Activated T-cell treated with anti-CD3 and anti-CD28 coated beads, Interleukin-2, amount 50 U/mL, for 24 hours (primary cell): Measurements from ENCODE around the gene FNBP1.
A peak's percentile ranks its signal among the peaks of the same experiment; 100 is the strongest.
"Not testable (repeated sequence)": the region's sequence is repeated elsewhere in the genome, so short reads cannot be mapped to it uniquely, and the experiment has no call there.

ENCODE experiments used
- DNase-seq: peaks from one replicate; pipeline ENCODE4 v3.0.0-alpha.2; 2020
- H3K27ac Mint-ChIP-seq: 2 replicates; pipeline ENCODE4 v1.8.0; 2020; ENCODE audit warnings: mild to moderate bottlenecking, mixed read lengths
- H3K27me3 Mint-ChIP-seq: 2 replicates; pipeline ENCODE4 v1.8.0; 2020; ENCODE audit warnings: mixed read lengths
- H3K36me3 Mint-ChIP-seq: 2 replicates; pipeline ENCODE4 v1.8.0; 2020; ENCODE audit warnings: low read depth, mixed read lengths
- H3K4me1 Mint-ChIP-seq: 2 replicates; pipeline ENCODE4 v1.8.0; 2020; ENCODE audit warnings: low read depth, mixed read lengths
- H3K4me3 Mint-ChIP-seq: 2 replicates; pipeline ENCODE4 v1.8.0; 2020; ENCODE audit warnings: mild to moderate bottlenecking, moderate library complexity, mixed read lengths
- H3K9me3 Mint-ChIP-seq: 2 replicates; pipeline ENCODE4 v1.8.0; 2020; ENCODE audit warnings: mixed read lengths

FNBP1 gene

DNA sequence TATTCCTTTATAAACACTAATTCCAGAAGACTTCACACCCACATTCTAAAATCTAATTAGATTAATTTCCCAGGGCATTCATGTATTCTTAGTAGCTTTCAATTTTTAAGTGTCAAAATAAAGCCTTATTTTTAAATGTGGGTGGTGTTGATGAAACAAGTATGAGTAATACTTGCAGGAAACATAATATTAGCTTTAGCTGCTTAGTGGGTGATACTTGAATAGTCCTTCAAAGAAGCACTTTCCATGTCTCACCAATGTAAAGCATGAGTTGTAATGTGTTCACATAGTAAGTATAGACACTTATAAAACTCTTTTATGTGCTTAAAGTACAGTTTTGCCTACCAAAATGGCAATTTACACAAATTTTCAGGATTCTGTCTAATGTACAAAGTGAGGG, 6.9 kb downstream of the FNBP1 start:
- H3K36me3 Mint-ChIP-seq: peaks cover 78% of the 10 kb centered on the region
- peaks cover 83% of the 10 kb centered on the region for H3K4me1 Mint-ChIP-seq
- H3K4me3 Mint-ChIP-seq: peak overlapping the region; percentile 97
- no peaks in the 10 kb centered on the region for H3K9me3 Mint-ChIP-seq
- no peak for DNase-seq
- H3K27me3 Mint-ChIP-seq: no peaks in the 10 kb centered on the region
- H3K27ac Mint-ChIP-seq: peak overlapping the region; percentile 99

DNA sequence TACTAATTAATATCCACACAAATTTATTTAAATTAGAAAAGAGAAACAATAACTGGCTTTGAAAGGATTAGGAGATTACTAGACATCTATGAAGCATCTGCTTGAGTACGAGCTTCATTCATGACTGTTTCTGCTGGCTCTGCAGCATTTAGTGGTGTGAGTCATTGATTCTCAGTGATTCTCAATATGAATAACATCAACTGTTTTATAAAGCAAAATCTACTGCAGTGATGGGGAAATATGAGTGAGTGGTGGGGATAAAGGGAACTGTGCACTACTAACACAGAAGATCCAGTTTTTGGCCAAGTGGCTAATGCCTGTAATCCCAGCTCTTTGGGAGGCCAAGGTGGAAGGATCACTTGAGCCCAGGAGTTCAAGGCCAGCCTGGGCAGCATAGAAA, 8.4 kb downstream of the FNBP1 start:
- peaks cover 68% of the 10 kb centered on the region for H3K36me3 Mint-ChIP-seq

DNA sequence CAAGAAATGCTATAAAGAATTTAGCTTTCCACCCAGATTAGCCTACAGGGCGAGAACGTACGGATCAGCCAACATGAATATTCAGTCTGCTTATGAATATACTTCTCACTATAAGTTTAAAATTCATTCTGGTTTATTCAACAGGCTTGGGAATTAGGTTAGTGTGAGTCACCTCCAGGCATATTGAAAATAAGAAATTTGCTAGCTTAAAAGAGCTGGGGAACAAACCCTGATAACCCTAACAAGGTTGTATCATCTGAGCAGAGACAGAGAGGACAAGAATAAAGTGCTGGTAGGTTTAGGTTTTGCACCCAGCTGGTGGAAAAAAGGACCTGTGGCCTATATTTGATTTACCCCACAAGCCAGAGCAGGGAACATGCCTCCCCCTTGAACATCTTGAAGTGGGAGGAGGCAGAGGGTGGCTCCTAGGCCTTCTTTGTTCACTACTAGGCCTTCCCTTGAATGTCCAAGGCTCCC, 12.3 kb downstream of the FNBP1 start:
- H3K9me3 Mint-ChIP-seq: peaks cover 6% of the 10 kb centered on the region
- no peaks in the 10 kb centered on the region for H3K27me3 Mint-ChIP-seq
- no peak for DNase-seq
- H3K4me1 Mint-ChIP-seq: peaks cover 96% of the 10 kb centered on the region
- H3K36me3 Mint-ChIP-seq: peaks cover 74% of the 10 kb centered on the region
- peak overlapping the region; percentile 99 for H3K27ac Mint-ChIP-seq
- H3K4me3 Mint-ChIP-seq: peak overlapping the region; percentile 62

More for the DNA sequence above, 8.4 kb downstream of the FNBP1 start:
- Mint-ChIP-seq H3K4me3 (peak overlapping the region; percentile 97), H3K27me3 (no peaks in the 10 kb centered on the region), H3K27ac (peak overlapping the region; percentile 99), H3K4me1 (peaks cover 89% of the 10 kb centered on the region), H3K9me3 (no peaks in the 10 kb centered on the region)
- no peak for DNase-seq

DNA sequence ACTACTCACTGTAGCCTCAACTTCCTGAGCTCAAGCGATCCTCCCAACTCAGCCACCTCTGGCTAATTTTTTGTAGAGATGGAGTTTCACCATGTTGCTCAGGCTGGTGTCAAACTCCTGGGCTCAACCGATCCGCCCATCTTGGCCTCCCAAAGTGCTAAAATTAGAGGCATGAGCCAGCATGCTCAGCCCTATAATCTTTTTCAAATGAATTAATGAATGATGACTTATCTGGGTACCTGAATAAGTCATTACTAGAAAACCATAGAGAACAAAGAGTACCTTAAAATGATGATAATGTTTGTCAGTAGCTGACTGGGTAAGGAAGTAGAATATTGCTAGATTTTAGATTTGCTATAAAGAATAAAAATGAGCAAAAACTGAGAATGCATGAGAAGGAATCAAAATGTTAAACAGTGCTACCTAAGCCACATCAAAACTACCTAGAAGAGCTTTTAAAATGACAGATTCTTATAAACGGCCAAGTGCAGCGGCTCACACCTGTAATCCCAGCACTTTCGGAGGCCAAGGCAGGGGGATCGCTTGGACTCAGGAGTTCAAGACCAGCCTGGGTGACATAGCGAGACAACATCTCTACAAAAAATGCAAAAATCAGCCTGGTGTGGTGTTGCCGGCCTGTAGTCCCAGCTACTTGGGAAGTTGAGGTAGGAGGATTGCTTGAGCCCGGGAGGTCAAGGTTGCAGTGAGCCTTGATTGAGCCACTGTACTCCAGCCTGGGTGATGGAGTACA, 13.6 kb downstream of the FNBP1 start:
- peak; percentile 66 for DNase-seq
- Mint-ChIP-seq H3K27ac (peak overlapping the region; percentile 99), H3K36me3 (peaks cover 73% of the 10 kb centered on the region), H3K4me1 (peaks cover 96% of the 10 kb centered on the region), H3K9me3 (peaks cover 6% of the 10 kb centered on the region), H3K27me3 (no peaks in the 10 kb centered on the region), H3K4me3 (peak overlapping the region; percentile 62)

DNA sequence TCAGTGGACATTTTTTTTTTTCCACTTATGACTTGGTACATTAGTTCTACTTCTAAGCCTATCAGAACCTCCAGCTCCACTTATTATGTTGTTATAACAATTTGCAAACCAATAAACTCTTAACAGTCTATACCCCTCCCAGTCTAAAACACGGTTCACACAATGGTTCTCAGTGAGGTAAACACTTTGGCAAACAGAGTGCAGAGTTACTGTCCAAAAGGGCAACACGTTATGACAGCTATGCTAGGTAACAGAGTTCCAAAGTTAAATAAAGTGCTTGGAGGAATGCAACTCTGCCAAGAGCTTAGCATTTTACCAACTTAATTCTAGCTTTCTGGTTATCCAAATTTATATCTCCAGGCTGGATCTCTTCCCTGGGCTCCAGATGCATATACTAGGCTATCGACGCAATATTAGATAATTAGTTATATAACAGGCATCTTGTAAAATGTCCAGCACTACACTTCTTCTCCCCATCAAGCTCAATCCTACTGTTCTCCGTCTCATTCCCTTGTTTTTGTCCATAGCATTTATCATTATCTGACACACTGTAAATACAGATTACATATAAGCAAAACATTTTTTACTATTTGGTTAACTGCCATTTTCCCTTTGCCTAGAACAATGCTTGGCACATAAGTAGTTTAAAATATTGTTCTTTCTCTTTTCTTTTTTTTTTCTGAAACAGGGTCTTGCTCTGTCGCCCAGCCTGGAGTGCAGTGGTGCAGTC, 14.3 kb downstream of the FNBP1 start:
- peaks cover 6% of the 10 kb centered on the region for H3K9me3 Mint-ChIP-seq
- H3K36me3 Mint-ChIP-seq: peaks cover 74% of the 10 kb centered on the region
- peak overlapping the region; percentile 99 for H3K27ac Mint-ChIP-seq
- peak overlapping the region; percentile 62 for H3K4me3 Mint-ChIP-seq
- DNase-seq: no peak
- H3K4me1 Mint-ChIP-seq: peaks cover 98% of the 10 kb centered on the region
- no peaks in the 10 kb centered on the region for H3K27me3 Mint-ChIP-seq

DNA sequence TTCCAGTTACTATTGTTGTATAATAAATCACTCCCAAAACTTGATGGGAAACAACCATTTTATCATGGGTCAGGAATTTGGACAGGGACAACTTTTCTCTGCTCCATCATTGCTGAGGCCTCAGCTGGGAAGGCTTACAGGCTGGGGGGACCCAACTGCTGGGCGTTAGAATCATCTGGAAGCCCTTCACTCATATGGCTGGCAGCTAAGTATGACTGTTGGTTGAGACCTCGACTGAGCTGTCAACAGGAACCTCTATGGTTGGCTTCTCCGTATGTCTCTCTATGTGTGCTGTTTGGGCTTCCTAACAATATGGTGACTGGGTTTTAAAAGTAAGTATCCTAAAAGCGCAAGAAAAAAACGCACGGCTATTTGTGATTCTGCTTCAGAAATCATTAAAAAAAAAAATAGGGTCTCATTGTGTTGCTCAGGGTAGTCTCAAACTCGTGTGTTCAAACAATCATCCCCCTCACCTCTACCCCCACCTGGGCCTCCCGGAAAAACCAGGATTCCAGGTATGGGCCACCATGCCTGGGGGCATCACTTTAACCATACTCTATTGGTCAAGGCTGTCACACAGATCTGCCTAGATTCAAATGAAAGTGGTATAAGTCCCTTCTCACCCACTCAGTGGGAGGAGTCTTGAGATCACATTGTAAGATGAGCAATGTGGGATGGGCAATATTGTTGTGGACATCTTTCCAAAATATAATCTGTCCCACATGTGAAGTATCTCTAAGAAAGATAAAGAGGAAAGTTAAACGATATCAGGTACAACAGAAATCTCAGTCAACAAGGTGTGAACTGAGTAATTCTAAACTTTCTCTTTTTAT, 15.2 kb downstream of the FNBP1 start:
- Mint-ChIP-seq H3K27ac (peak overlapping the region; percentile 99), H3K4me1 (peaks cover 99% of the 10 kb centered on the region), H3K27me3 (no peaks in the 10 kb centered on the region), H3K9me3 (peaks cover 6% of the 10 kb centered on the region), H3K36me3 (peaks cover 74% of the 10 kb centered on the region), H3K4me3 (peak overlapping the region; percentile 54)
- no peak for DNase-seq

DNA sequence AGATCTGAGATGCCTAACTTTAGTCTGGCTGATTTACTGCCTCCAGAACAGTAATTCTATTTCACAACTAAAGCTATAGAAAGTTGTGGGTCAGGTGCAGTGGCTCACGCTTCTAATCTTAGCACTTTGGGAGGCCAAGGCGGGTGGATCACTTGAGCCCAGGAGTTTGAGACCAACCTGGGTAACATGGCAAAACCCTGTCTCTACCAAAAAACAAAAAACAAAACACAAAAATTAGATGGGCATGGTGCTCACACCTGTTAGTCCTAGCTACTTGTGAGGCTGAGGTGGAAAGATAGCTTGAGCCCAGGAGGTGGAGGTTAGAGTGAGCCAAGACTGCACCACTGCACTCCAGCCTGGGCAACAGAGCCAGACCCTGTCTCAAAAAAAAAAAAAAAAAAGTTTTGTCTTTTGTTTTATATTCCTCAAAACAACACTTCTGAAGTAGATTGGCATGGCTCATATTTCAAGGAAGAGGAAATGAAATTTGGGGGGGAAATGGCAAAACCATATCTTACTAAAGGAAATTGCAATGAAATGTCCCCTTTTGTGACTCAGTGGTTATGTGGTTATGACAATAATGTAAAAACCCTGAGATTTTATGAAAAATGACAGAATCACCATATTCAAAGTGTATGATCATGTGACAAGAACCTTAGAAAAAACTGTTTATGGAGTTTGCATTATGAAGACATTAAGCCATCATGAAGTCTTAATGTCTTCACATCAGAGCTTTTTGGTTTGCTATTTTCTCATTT, 16.2 kb downstream of the FNBP1 start:
- no peak for DNase-seq
- H3K4me3 Mint-ChIP-seq: peak overlapping the region; percentile 54
- peaks cover 6% of the 10 kb centered on the region for H3K9me3 Mint-ChIP-seq
- peaks cover 95% of the 10 kb centered on the region for H3K4me1 Mint-ChIP-seq
- peaks cover 75% of the 10 kb centered on the region for H3K36me3 Mint-ChIP-seq
- no peaks in the 10 kb centered on the region for H3K27me3 Mint-ChIP-seq
- peak overlapping the region; percentile 99 for H3K27ac Mint-ChIP-seq

DNA sequence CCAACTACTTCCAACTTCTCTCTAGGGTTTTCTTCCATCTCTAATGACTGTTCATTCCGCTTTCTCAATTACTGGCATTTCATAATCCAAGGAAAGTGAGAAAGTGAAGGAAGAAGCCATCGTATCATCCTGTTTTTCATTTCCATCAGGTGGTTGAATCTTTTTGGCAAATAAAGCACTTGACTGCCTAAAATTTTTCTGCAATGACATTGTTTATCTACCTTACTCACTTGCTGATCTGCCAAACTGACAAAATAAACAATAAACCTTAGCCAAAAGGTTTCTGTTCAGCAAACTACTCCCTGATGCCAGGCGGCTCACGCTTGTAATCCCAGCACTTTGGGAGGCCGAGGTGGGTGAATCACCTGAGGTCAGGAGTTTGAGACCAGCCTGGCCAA, 18.4 kb downstream of the FNBP1 start:
- Mint-ChIP-seq H3K9me3 (peaks cover 6% of the 10 kb centered on the region), H3K4me3 (no peak overlapping the region)

DNA sequence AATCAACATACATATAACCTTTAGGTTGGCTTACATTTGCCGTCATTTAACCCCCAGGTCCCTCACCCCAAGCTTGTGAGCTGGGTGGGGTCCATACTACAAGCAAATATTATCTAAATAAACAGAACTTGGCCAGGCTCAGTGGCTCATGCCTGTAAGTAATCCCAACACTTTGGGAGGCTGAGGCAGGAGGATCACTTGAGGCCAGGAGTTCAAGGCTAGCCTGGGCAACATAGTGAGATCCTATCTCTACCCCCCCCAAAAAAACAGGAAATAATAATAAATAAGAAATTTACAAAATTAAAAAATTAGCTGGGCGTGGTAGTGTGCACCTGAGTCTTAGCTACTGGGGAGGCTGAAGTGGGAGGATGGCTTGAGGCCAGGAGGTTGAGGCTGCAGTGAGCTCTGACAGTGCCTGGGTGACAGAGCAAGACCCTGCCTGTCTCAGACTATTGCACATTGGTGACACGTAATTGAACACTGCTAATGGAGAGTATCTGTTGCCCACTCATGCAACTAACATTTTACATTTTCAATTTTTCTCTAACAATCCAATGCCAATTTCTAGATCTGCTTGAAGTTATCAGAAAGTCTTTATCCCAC, 18.9 kb downstream of the FNBP1 start:
- H3K36me3 Mint-ChIP-seq: peaks cover 91% of the 10 kb centered on the region
- H3K4me3 Mint-ChIP-seq: peak overlapping the region; percentile 16
- no peaks in the 10 kb centered on the region for H3K27me3 Mint-ChIP-seq
- peaks cover 96% of the 10 kb centered on the region for H3K4me1 Mint-ChIP-seq
- no peak for DNase-seq
- H3K27ac Mint-ChIP-seq: peak overlapping the region; percentile 99
- peaks cover 6% of the 10 kb centered on the region for H3K9me3 Mint-ChIP-seq

More for the DNA sequence above, 18.4 kb downstream of the FNBP1 start:
- Mint-ChIP-seq H3K27me3 (no peaks in the 10 kb centered on the region), H3K36me3 (peaks cover 92% of the 10 kb centered on the region), H3K4me1 (peaks cover 96% of the 10 kb centered on the region), H3K27ac (peak overlapping the region; percentile 99)
- no peak for DNase-seq

DNA sequence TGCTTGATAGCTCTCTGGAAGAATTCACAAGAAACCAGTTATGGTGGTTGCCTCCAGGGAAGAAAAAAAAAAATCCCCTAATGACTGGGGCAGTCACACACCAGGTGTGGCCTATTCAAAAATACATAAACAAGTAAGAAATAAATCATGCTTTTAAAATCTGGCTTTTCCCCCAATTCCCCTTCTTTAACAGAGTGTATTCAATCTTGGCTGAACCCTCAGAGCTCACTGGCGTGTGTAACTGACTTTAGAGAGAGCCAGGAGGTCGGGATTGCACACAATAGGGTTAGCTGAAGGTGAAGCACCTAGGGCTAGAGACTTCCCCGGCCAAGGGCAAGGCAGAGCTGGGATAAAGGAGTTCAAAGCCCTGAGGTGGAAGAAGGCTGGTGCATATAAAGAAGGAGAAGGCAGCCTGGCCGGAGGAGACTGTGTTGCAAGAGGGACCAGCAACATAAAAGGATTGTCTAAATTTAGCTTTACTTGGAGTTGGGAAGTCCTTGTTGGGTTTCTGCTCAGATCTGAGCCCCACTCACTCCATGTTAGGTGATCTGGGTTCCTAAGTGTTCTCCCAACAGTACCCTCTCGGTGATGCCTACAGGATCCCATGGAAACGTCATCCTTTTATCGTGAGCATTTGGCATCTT, 19.7 kb downstream of the FNBP1 start:
- no peak for DNase-seq
- H3K27me3 Mint-ChIP-seq: no peaks in the 10 kb centered on the region
- peaks cover 90% of the 10 kb centered on the region for H3K36me3 Mint-ChIP-seq
- peak overlapping the region; percentile 99 for H3K27ac Mint-ChIP-seq
- H3K4me3 Mint-ChIP-seq: peak overlapping the region; percentile 55
- peaks cover 6% of the 10 kb centered on the region for H3K9me3 Mint-ChIP-seq
- peaks cover 94% of the 10 kb centered on the region for H3K4me1 Mint-ChIP-seq

DNA sequence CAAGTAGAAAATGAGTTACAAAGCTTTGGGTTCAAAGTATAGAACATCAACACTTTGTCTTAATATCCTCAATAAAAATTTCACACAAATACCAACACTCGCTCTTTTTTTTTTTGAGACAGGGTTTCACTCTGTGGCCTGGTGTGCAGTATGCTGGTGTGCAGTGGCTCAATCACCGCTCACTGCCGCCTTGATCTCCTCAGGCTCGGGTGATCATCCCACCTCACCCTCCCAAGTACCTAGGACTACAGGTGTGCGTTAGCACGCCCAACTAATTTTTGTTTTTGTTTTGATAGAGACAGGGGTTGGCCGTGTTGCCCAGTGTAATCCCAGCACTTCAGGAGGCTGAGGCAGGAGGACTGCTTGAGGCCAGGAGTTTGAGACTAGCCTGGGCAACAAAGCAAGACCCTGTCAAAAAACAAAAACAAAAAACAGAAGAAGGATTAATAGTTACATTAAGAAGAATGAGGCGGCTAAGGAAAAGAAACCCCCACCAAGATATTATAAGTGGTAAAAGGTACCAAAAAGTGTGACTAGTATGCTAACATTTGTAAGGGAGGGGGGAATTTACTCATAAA, 20.3 kb downstream of the FNBP1 start:
- Mint-ChIP-seq H3K4me3 (peak overlapping the region; percentile 55), H3K9me3 (peaks cover 2% of the 10 kb centered on the region), H3K36me3 (peaks cover 87% of the 10 kb centered on the region)

DNA sequence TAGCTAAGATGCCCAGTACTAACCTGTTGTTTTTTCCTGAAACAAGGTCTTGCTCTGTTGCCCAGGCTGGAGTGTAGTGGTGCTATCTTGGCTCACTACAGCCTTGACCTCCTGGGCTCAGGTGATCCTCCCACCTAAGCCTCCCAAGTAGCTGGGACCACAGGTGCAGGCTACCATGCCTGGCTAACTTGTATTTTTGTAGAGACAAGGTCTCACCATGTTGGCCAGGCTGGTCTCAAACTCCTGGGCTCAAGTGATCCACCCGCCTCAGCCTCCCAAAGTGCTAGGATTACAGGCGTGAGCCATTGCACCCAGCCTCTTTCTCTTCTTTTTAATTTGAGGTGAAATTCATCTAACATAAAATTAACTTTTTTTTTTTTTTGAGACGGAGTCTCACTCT, 21.1 kb downstream of the FNBP1 start:
- not testable (repeated sequence) for H3K4me3 Mint-ChIP-seq, H3K9me3 Mint-ChIP-seq, DNase-seq, H3K27me3 Mint-ChIP-seq
- H3K4me1 Mint-ChIP-seq: peaks cover 92% of the 10 kb centered on the region
- peak overlapping the region; percentile 99 for H3K27ac Mint-ChIP-seq
- peaks cover 84% of the 10 kb centered on the region for H3K36me3 Mint-ChIP-seq

More for the DNA sequence above, 20.3 kb downstream of the FNBP1 start:
- Mint-ChIP-seq H3K27ac (peak overlapping the region; percentile 99), H3K4me1 (peaks cover 92% of the 10 kb centered on the region), H3K27me3 (no peaks in the 10 kb centered on the region)
- no peak for DNase-seq

DNA sequence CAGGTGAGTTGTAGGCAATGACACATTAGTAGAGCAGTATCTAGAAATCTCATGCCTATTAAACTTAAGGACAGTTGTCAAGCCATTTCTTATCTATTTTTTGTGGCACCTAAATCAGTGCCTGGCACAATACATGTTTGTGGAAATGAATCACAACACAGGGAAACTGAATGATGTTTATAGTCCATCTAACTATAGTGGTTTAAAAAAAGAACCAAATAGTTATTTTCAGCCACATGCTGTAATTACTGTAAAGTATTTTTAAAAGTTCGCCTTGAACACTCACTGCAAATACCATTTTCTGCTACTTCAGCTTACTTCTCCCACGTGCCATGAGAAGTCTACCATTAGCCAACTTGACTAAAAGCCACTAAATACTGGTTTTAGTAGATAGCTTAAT, 21.9 kb downstream of the FNBP1 start:
- peak overlapping the region; percentile 67 for H3K4me3 Mint-ChIP-seq
- peak overlapping the region; percentile 99 for H3K27ac Mint-ChIP-seq
- no peak for DNase-seq
- H3K4me1 Mint-ChIP-seq: peaks cover 92% of the 10 kb centered on the region
- H3K27me3 Mint-ChIP-seq: no peaks in the 10 kb centered on the region
- H3K36me3 Mint-ChIP-seq: peaks cover 84% of the 10 kb centered on the region
- H3K9me3 Mint-ChIP-seq: peaks cover 4% of the 10 kb centered on the region
